Activated CD8-positive, alpha-beta T cell treated with anti-CD3 and anti-CD28 coated beads for 36 hours (primary cell): ENCODE data around the gene TBC1D22A. TPM values are rescaled to one million over a fixed set of nuclear protein-coding genes. Genes with fewer than 3 reads are reported as not detected.

Source experiments
- ATAC-seq: fragments of 200-7000 bp; cut with Tn5 transposase; one replicate; pipeline ENCODE4 v1.10.0; 2021; ENCODE audit warnings: mild to moderate bottlenecking, moderate library complexity
- CTCF ChIA-PET: fragments of 350-600 bp; sonication (Branson Sonifier 250); formaldehyde crosslinking; loops from one replicate; lab custom pipeline; 2021; ENCODE audit warnings: antibody characterized with exemption; lab: Charles Lee
- POLR2A ChIA-PET: fragments of 350-600 bp; sonication (Branson Sonifier 250); formaldehyde crosslinking; loops from one replicate; lab custom pipeline; 2021; ENCODE audit warnings: antibody characterized with exemption; lab: Charles Lee
- DNase-seq: peaks from one replicate; pipeline ENCODE4 v3.0.0-alpha.2; 2020
- H3K27ac Mint-ChIP-seq: one replicate; pipeline ENCODE4 v1.8.0; 2021; ENCODE audit warnings: mild to moderate bottlenecking, mixed read lengths
- H3K27me3 Mint-ChIP-seq: one replicate; pipeline ENCODE4 v1.8.0; 2021; ENCODE audit warnings: mixed read lengths
- H3K36me3 Mint-ChIP-seq: one replicate; pipeline ENCODE4 v1.8.0; 2021; ENCODE audit warnings: low read depth, mixed read lengths
- H3K4me1 Mint-ChIP-seq: one replicate; pipeline ENCODE4 v1.8.0; 2021; ENCODE audit warnings: low read depth, mixed read lengths
- H3K4me3 Mint-ChIP-seq: one replicate; pipeline ENCODE4 v1.8.0; 2021; ENCODE audit warnings: mild to moderate bottlenecking, moderate library complexity, mixed read lengths
- H3K9me3 Mint-ChIP-seq: one replicate; pipeline ENCODE4 v1.8.0; 2021; ENCODE audit warnings: mixed read lengths
- CTCF ChIP-seq: fragments of 200-600 bp; IDR thresholded peaks from one replicate; pipeline ENCODE4 v1.8.0; 2022; ENCODE audit warnings: antibody characterized with exemption, mild to moderate bottlenecking
- intact Hi-C: fragments of 100-400 bp; cut with micrococcal nuclease; formaldehyde crosslinking; loops from one replicate; pipeline ENCODE4 v1.10.0; 2022
- total RNA-seq, 2 experiments: library from RNA; stranded (reverse); gene quantifications; one replicate each; pipeline ENCODE4 v1.2.3, GENCODE V29; 2021

TBC1D22A gene
- total RNA-seq, 2 experiments from 2014 or later: 41.0 to 42.8 TPM

- peaks cover 2% of the 10 kb centered on the region for H3K36me3 Mint-ChIP-seq
- ATAC-seq: no peak
- H3K4me1 Mint-ChIP-seq: peaks cover 4% of the 10 kb centered on the region
- DNase-seq: no peak
- H3K9me3 Mint-ChIP-seq: no peaks in the 10 kb centered on the region
- intact Hi-C loops: no loop called here
- H3K27ac Mint-ChIP-seq: no peak overlapping the region
- ChIA-PET POLR2A (no interaction called here), CTCF (no interaction called here)
- no peak overlapping the region for H3K4me3 Mint-ChIP-seq
- H3K27me3 Mint-ChIP-seq: no peaks in the 10 kb centered on the region
- TF ChIP-seq CTCF: no peak
These were observed 391.5 kb downstream of the TBC1D22A start for GRCh38 chr22:47153854-47154525.

GRCh38 chr22:47154621-47155081 lies 392.2 kb downstream of the TBC1D22A start:
- ATAC-seq: no peak
- peaks cover 2% of the 10 kb centered on the region for H3K36me3 Mint-ChIP-seq

GRCh38 chr22:47155131-47155885 lies 392.9 kb downstream of the TBC1D22A start:
- ATAC-seq (no peak), DNase-seq (no peak)
- Mint-ChIP-seq H3K27me3 (no peaks in the 10 kb centered on the region), H3K9me3 (no peaks in the 10 kb centered on the region), H3K36me3 (peaks cover 2% of the 10 kb centered on the region), H3K4me3 (no peak overlapping the region), H3K27ac (no peak overlapping the region), H3K4me1 (peaks cover 4% of the 10 kb centered on the region)
- POLR2A ChIA-PET: no interaction called here
- intact Hi-C loops: no loop called here
- CTCF ChIA-PET: no interaction called here
- TF ChIP-seq CTCF: no peak

More at GRCh38 chr22:47154621-47155081, 392.2 kb downstream of the TBC1D22A start:
- no peak overlapping the region for H3K4me3 Mint-ChIP-seq
- no peaks in the 10 kb centered on the region for H3K9me3 Mint-ChIP-seq
- no peak for TF ChIP-seq CTCF
- intact Hi-C loops: no loop called here
- ChIA-PET CTCF (no interaction called here), POLR2A (no interaction called here)
- no peak for DNase-seq
- no peaks in the 10 kb centered on the region for H3K27me3 Mint-ChIP-seq
- no peak overlapping the region for H3K27ac Mint-ChIP-seq
- H3K4me1 Mint-ChIP-seq: peaks cover 4% of the 10 kb centered on the region

GRCh38 chr22:47155912-47156311 lies 393.5 kb downstream of the TBC1D22A start:
- no peaks in the 10 kb centered on the region for H3K9me3 Mint-ChIP-seq
- TF ChIP-seq CTCF: no peak
- no peak overlapping the region for H3K4me3 Mint-ChIP-seq
- H3K27ac Mint-ChIP-seq: no peak overlapping the region
- CTCF ChIA-PET: no interaction called here
- no peaks in the 10 kb centered on the region for H3K27me3 Mint-ChIP-seq
- POLR2A ChIA-PET: no interaction called here
- H3K36me3 Mint-ChIP-seq: peaks cover 2% of the 10 kb centered on the region
- DNase-seq (no peak), ATAC-seq (no peak)
- H3K4me1 Mint-ChIP-seq: peaks cover 4% of the 10 kb centered on the region
- intact Hi-C loops: no loop called here
